Glutamatergic neuron (in vitro differentiated cells): ENCODE measurements around the gene ISG15. TPM values are rescaled to one million over a fixed set of nuclear protein-coding genes. Genes with fewer than 3 reads are reported as not detected.
A peak's percentile ranks its signal among the peaks of the same experiment; 100 is the strongest.

ENCODE experiments used
- DNase-seq: peaks from one replicate; pipeline ENCODE4 v3.0.0; 2022
- H3K27ac Mint-ChIP-seq: one replicate; pipeline ENCODE4 v1.8.0; 2020; ENCODE audit warnings: mild to moderate bottlenecking, mixed read lengths, inconsistent platforms; ENCODE audit not compliant: unreplicated experiment
- H3K27me3 Mint-ChIP-seq: one replicate; pipeline ENCODE4 v1.8.0; 2020; ENCODE audit warnings: mild to moderate bottlenecking, moderate library complexity, mixed read lengths, inconsistent platforms; ENCODE audit not compliant: unreplicated experiment
- H3K36me3 Mint-ChIP-seq: one replicate; pipeline ENCODE4 v1.8.0; 2020; ENCODE audit warnings: mild to moderate bottlenecking, mixed read lengths, inconsistent platforms; ENCODE audit not compliant: unreplicated experiment
- H3K4me1 Mint-ChIP-seq: one replicate; pipeline ENCODE4 v1.8.0; 2020; ENCODE audit warnings: mild to moderate bottlenecking, low read depth, mixed read lengths, inconsistent platforms; ENCODE audit not compliant: unreplicated experiment
- H3K4me3 Mint-ChIP-seq: one replicate; pipeline ENCODE4 v1.8.0; 2020; ENCODE audit warnings: mild to moderate bottlenecking, mixed read lengths, inconsistent platforms; ENCODE audit not compliant: unreplicated experiment
- H3K9me3 Mint-ChIP-seq: one replicate; pipeline ENCODE4 v1.8.0; 2020; ENCODE audit warnings: mild to moderate bottlenecking, moderate library complexity, mixed read lengths, inconsistent platforms; ENCODE audit not compliant: unreplicated experiment
- CTCF ChIP-seq: fragments of 200-600 bp; sonication (generic); IDR thresholded peaks from one replicate; pipeline ENCODE4 v1.5.0; 2021; ENCODE audit not compliant: partially characterized antibody, unreplicated experiment
- total RNA-seq: library from RNA; stranded (reverse); fragmentation: NEBNext Ultra II Directional; extraction: Animal tissue kit (Norgen Biotek cat#: 25700); gene quantifications from one replicate; pipeline ENCODE4 v1.2.1, GENCODE V29; 2021; ENCODE audit not compliant: unreplicated experiment

ISG15 gene
- total RNA-seq, 1 donor from 2014 or later, result 18.4 TPM

DNA sequence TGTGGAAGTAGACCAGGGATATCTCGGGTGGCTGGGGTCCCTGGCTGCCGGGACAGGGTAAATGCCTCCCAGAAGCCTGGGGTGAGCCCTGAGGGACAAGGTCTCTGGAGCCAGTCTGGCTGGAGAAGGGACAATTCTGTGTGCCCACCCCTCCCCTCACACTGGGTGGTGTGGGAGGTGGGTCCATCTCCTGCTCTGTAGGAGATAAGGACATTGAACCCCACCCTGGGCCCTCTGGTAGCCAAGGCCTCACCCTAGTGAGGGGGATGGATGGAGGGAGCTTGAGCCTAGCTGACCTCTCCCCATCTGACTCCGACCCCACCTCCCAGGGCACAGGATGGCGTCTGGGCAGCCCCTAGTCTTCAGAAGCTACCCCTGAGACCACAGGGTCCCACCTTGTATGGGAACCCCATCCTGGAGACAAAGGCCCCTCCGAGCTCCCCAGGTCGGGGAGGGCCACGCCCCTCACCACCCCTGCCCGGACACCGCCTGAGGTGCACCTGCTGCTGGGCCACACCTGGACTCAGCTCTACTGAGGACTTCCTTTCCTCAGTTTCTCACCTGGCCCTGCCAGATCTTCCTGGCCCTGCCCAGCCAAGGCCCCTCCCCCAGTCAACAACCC lies 11.0 kb downstream of the ISG15 start:
- no peak overlapping the region for H3K27ac Mint-ChIP-seq

GRCh38 chr1:1024771-1025699 lies 11.7 kb downstream of the ISG15 start:
- peaks cover 5% of the 10 kb centered on the region for H3K27me3 Mint-ChIP-seq
- H3K4me3 Mint-ChIP-seq, result no peak overlapping the region
- no peak overlapping the region for H3K27ac Mint-ChIP-seq
- peak; percentile 18 for DNase-seq
- no peak for TF ChIP-seq CTCF
- H3K9me3 Mint-ChIP-seq, result peaks cover 13% of the 10 kb centered on the region
- H3K36me3 Mint-ChIP-seq, result no peaks in the 10 kb centered on the region
- H3K4me1 Mint-ChIP-seq, result peaks cover 11% of the 10 kb centered on the region

More for the DNA sequence above, 11.0 kb downstream of the ISG15 start:
- Mint-ChIP-seq H3K27me3 (peaks cover 5% of the 10 kb centered on the region), H3K36me3 (no peaks in the 10 kb centered on the region), H3K9me3 (peaks cover 13% of the 10 kb centered on the region), H3K4me1 (peaks cover 11% of the 10 kb centered on the region), H3K4me3 (no peak overlapping the region)
- no peak for TF ChIP-seq CTCF
- no peak for DNase-seq

DNA sequence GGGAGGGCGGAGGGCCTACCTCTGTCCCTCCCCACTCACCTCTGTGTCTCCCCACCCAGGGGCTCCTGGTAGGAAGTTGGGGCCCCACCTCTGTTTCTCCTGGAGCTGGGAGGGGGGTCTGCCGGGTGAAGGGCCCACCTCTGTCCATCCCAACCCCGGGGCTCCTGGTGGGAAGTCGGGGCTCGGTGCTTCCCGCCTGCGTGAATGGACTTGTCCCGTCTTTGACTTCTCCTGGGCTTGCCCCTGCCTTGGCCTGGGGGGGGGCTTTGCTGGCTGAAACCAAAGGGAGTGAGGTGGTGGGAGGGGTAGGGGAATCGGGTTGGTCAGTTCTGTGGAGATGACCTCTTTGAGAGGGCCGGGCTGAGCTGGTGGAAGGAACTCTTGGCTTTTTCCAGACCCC lies 12.4 kb downstream of the ISG15 start:
- H3K4me3 Mint-ChIP-seq, result no peak overlapping the region
- no peaks in the 10 kb centered on the region for H3K36me3 Mint-ChIP-seq
- peaks cover 5% of the 10 kb centered on the region for H3K27me3 Mint-ChIP-seq
- H3K4me1 Mint-ChIP-seq, result peaks cover 11% of the 10 kb centered on the region
- DNase-seq, result no peak
- no peak for TF ChIP-seq CTCF
- H3K27ac Mint-ChIP-seq, result no peak overlapping the region
- H3K9me3 Mint-ChIP-seq, result peaks cover 13% of the 10 kb centered on the region

DNA sequence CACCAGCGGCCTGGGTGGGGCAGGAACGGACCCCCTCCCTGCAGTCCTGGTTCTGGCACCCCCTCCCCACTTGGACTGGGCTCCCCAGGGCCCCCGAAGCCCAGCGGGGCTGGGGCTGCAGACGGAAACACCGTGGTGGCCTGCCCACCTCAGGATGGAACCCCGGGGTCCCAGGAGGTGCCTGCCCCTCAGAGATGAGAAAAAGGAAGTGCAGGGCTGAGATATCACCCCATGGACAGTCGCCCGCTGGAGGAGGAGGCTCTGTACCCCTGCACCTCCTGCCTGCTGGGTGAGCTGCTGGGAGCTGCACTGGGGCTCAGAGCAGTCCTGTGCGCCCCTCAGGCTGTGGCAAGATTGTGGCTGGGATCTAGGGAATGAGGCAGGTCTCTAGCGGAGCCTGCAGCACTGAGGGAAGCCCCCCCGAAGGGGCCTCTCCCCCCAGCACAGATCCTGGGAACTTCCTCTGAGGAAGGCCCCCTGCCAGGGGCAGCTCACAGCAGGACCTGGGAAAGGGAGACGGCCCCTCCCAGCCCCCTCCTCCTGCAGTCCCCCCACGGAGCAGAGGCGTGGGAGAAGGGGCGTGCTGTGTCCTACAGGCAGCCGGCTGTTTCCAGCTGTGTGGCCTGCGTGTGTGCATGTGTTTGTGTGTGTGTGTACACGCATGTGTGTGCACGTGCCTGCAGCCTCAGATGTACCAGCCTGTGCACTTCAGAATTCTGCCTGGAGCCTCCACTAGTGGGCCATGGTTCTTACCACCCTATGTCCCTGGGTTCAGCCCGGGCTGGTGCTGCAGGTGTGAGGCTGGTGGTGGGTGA lies 13.5 kb downstream of the ISG15 start:
- no peak overlapping the region for H3K4me3 Mint-ChIP-seq
- no peak overlapping the region for H3K27ac Mint-ChIP-seq
- H3K4me1 Mint-ChIP-seq, result peaks cover 11% of the 10 kb centered on the region
- no peak for TF ChIP-seq CTCF
- no peaks in the 10 kb centered on the region for H3K36me3 Mint-ChIP-seq
- peaks cover 7% of the 10 kb centered on the region for H3K27me3 Mint-ChIP-seq
- no peak for DNase-seq
- peaks cover 15% of the 10 kb centered on the region for H3K9me3 Mint-ChIP-seq
